GM19395 (cell line): ENCODE results near the gene NMD3.
"Not testable (repeated sequence)": the region's sequence is repeated elsewhere in the genome, so short reads cannot be mapped to it uniquely, and the experiment has no call there.

Experiments used
- ATAC-seq: cut with Tn5 transposase; IDR thresholded peaks from one replicate; pipeline ENCODE4 v1.9.1; 2021; ENCODE audit warnings: mild to moderate bottlenecking, moderate library complexity; ENCODE audit not compliant: unreplicated experiment

The NMD3 gene

DNA sequence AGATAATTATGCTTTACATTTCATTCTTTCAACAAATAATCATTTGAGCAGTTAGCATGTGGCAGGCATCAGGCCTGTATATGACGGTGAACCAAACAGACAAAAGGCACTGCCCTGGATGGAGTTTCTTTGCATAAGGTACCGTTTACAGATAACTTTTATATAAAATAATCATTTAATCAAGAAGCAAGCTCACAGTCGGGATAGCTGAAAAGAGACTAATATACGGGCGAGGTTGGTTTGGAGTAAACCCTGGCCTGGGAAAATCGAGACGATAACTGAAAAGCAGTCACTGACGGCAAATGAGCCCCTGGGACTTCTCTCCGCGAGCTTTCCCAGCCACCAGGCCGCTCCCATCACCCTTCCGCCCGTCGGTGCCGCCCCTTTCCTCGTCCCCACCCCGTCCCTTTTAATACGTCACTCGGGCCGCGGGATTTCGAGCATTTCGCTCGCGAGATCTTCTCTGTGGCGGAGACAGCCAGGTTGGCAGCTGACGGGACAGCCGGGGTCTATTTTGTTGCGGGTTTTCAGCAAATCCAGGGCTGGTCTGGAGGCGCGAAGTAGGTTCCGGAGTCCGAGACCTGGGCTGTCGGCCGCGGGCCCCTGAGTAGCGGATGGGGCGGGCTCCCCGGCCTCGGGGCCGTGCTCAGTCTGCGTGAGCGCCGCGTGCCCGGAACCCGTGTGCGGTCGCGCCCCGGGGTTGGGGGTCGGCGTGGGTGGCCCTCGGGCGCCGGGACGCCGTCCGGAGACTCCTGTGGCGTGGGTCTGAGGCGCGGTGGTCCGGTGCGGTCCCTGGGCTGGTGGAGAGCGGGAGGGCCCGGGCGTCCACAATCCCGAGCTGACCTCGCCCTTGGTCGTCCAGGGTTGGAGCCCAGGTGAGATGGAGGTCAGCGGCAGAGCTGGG, at the start of gene NMD3:
Gene NMD3 (plus strand): TSS at position 462 of the 904 bp plus-strand sequence. CDS start 703 bp downstream, outside the sequence.
- ATAC-seq = peak; percentile 99

- no peak for ATAC-seq
These were observed 49.2 kb upstream of the NMD3 start for GRCh38 chr3:161171639-161172552.

- ATAC-seq = no peak
These were observed 45.6 kb upstream of the NMD3 start for GRCh38 chr3:161175506-161175905.

- ATAC-seq = no peak
These were observed 43.1 kb upstream of the NMD3 start for GRCh38 chr3:161177991-161178390.

DNA sequence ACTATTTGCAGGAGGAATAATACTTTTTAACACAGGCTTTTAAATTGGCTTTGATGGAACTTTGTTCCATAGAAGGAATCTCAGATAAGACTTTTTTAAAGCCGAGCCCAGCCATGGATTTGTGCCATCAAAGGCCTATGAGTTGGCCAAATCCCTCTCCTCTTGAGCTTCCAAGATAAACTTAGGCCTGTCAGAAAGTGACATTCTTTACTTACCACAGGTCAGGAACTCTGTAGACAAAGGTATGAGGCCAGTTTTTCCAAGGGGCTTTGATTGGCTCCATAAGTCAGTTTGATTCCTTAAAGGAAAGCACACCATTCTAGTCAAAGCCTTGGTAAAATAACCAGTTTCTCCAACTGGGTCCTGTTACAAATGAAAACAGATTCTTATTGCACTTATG, 39.7 kb upstream of the NMD3 start:
- ATAC-seq = not testable (repeated sequence)

GRCh38 chr3:161187046-161187445, 34.1 kb upstream of the NMD3 start:
- no peak for ATAC-seq

GRCh38 chr3:161197855-161198850, 23.0 kb upstream of the NMD3 start:
- no peak for ATAC-seq

DNA sequence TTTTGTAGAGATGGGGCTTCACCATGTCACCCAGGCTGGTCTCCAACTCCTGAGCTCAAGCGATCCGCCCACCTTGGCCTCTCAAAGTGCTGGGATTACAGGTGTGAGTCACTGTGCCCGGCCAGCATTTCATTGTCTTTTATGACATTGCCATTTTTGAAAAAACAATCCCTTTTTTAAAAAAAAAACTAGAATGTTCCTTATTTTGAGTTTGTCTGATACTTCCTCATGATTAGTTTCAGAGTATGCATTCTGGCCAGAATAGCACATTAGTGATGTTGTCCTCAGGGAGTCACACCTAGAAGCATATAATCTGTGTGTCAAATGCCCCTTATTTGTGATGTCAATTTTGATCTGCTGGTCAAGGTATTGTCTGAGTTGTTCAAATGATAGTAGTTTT, 21.2 kb upstream of the NMD3 start:
- ATAC-seq = no peak

GRCh38 chr3:161203485-161204098, 17.5 kb upstream of the NMD3 start:
- no peak for ATAC-seq

DNA sequence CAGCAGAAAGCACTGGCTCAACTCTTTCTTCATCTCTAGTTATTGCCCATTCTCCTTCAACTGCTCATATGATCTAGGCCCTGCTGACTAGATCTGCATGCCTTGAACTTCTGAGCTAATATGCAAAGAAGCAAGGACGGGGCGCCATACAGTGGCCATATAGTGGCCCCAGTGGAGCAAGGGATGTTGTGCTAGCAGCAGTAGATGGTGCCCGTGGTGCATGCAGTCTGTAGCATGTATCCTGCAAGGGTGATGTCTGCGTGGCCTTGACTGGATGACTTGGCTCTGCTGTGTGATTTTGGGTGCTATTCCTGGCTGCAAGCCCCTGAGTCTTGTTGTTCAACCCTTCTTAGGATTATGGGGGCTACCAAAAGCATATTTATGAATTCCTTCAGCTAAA, 12.2 kb upstream of the NMD3 start:
- no peak for ATAC-seq

DNA sequence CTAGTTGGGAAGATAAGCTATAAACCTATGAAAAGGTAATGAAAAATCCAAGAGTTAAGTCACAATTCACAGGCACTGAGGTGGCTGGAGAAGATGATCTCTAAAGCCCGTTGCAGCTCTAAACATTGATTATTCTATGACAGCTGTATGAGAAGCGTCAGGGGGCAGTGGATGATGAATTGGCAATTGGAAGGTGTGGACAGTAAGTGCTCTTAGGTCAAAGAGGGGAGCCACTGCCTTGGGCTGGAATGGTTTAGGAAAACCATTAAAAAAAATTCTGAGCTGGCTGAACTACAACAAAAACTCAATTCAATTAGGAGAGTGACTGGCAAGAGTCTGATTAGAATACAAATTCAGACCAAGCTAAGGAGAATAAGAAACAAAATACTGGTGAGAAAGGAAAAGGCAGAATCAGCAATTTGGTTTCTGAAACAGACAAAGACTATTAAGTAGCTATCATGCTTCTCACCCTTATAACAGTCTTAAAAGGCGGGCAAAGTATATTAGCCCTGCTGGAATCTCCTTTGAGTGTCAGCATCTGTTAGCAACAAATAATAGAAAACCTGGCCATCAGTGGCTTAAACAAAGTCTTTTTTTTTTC, 8.8 kb upstream of the NMD3 start:
- ATAC-seq = no peak

GRCh38 chr3:161212906-161213305, 8.2 kb upstream of the NMD3 start:
- no peak for ATAC-seq

- ATAC-seq = no peak
These were observed 7.5 kb upstream of the NMD3 start for GRCh38 chr3:161213644-161214043.

DNA sequence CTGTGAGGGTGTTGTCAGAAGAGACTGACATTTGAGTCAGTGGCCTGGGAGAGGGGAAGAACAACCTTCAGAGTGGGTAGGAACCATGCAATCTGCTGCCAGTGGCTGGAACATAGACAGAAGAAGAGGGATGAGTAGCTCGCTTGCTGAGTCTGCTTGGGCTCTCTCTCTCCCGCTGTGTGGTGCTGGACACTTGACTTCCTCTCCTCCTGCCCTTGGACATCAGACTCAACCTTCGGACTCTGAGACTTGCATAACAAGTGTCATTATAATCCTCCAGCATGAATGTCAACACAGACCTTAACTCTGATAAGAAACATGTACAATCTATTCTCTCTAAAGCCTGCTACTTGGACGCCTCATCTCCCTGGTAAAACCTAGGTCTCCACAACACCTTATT, 5.9 kb upstream of the NMD3 start:
- no peak for ATAC-seq

DNA sequence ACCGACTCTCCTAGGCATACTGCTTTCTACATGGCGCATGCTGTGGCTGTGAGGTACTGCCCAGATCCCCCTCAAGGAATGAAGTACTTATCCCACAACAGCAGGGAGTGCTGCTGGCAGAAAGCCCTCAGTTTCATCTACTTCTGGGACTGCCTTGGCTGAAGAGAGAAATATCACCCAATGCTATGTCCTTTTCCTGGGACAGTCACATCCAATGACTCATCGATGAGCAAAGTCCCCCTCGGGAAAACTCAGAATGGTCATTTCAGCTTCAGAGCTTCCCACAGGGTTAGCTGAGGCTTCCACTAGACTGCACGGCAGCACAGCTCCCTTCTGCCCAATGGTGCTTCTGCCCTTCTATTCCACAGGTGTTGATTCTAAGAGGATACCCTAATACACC, 3.6 kb upstream of the NMD3 start:
- ATAC-seq = no peak

- ATAC-seq = no peak
These were observed 1.6 kb upstream of the NMD3 start for GRCh38 chr3:161219495-161219894.

DNA sequence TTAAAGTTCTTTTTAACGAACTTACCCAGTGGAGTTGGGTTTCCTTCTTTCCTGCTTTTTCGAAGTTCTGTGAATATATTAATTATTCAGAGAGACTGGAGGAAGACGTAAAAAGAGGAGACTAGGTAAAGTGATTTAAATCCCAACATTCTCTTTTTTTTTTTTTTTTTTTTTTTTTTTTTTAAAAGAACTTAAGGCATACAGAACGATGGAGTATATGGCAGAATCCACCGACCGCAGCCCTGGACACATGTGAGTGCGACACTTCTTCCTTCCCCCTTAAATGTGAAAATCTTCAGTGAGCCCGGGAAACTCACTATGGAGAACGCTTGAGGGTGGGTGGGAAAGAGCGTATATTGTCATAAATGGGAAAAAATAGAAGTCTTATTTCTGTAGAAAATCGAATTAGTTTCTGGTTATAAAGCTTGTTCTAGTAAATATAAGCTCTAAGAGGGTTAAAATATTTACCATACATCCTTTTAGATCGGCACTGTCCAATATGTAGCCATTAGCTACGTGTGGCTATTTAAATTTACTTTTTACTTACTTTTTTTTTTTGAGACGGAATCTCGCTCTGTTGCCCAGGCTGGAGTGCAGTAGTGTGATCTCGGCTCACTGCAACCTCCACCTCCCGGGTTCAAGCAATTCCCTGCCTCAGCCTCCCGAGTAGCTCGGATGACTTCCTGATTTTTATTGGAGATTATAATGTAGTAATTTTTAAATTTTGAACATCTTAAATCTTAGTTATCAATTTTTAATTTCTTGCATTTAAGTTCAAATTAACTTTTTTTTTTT, 892 bp downstream of the NMD3 start:
- peak; percentile 26 for ATAC-seq

GRCh38 chr3:161222662-161223061, 1.6 kb downstream of the NMD3 start:
- no peak for ATAC-seq

DNA sequence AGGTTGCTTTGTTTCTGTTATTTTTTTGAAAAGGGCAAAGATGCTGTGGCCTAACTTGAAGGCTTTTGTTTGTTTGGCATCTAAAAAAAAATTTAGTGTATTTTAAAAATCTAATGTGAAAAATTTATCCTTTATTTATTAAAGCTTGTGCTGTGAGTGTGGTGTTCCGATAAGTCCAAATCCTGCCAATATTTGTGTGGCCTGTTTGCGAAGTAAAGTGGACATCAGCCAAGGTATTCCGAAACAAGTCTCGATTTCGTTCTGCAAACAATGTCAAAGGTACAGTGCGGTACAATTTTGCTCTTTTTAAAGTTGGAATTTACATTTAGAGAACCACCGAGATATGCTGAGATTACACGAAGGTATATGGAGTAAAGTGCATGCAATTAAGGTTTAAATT, 3.7 kb downstream of the NMD3 start:
- no peak for ATAC-seq
